Measurements from ENCODE around the gene ASS1.
"Not testable (repeated sequence)": the region's sequence is repeated elsewhere in the genome, so short reads cannot be mapped to it uniquely, and the experiment has no call there.

ASS1 gene

DNA sequence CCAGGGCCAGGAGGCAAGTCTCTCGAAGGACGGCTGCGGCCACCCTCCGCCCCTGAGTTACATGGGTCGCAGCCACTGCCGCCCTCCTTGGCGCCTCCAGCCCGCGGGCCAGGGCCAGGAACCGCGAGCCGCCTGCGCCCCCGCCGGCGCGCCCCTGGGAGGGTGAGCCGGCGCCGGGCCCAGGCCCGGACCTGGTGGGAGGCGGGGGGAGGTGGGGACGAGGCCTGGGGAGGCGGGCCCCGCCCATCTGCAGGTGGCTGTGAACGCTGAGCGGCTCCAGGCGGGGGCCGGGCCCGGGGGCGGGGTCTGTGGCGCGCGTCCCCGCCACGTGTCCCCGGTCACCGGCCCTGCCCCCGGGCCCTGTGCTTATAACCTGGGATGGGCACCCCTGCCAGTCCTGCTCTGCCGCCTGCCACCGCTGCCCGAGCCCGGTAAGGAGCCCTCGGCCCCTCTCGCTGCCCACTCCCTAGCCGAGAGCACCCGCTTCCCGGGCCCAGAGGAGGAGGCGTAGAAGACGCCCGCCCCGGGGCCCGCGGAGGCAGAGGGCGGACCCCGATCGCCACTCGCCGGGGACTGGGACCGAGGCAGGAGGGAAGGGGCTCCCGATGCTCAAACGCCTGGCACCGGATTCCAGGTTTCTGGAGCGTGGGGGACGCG is at the start of gene ASS1:
ASS1 (plus strand) TSS at position 397 of the 657 bp plus-strand sequence. CDS start 7,268 bp downstream, outside the sequence.
- H3K4me1 ChIP-seq, result peaks cover 56% of the 10 kb centered on the region
- no peaks in the 10 kb centered on the region for H3K36me3 ChIP-seq
- H3K27me3 ChIP-seq, result peaks cover 7% of the 10 kb centered on the region; the same call in 1 of the 2 replicates
- H3K9ac ChIP-seq, result peak within 1 kb of the TSS; percentile 85
- peak within 1 kb of the TSS; percentile 98 for H3K4me2 ChIP-seq
- peaks cover 16% of the 10 kb centered on the region for H3K9me3 ChIP-seq
- peak within 1 kb of the TSS; percentile 84 for H3K4me3 ChIP-seq
- H4K20me1 ChIP-seq, result no peaks in the 10 kb centered on the region
- peak within 1 kb of the TSS; percentile 83 for H3K27ac ChIP-seq
- TF ChIP-seq Cebpa-rat (IDR thresholded peaks at IDR 0.05), result no peak

DNA sequence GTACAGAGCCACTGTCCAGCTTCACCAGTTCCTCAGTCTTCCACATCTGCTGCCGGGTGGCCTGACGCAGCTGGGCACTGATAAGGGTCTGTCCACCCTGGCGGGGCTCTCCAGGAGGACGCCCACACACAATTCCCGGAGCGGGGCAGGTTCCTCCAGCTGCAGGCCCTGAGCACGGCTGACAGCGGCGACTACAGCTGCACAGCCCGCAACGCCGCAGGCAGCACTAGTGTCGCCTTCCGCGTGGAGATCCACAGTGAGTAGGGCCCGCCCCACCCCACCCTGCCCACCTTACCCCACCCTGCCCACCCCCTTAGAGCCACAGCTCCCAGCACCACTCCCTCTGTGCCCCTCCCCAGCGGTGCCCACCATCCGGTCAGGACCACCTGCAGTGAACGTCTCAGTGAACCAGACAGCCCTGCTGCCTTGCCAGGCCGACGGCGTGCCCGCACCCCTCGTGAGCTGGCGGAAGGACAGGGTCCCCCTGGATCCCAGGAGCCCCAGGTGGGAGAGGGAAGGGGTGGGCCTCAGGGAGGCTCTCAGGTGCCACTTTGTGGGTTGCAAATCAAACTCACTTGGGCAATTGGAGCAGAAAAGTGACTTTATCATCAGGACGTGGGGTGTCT is 48.8 kb upstream of the ASS1 start:
- Histone ChIP-seq H3K27me3 (no peaks in the 10 kb centered on the region), H3K4me2 (no peak overlapping the region), H4K20me1 (no peaks in the 10 kb centered on the region)

DNA sequence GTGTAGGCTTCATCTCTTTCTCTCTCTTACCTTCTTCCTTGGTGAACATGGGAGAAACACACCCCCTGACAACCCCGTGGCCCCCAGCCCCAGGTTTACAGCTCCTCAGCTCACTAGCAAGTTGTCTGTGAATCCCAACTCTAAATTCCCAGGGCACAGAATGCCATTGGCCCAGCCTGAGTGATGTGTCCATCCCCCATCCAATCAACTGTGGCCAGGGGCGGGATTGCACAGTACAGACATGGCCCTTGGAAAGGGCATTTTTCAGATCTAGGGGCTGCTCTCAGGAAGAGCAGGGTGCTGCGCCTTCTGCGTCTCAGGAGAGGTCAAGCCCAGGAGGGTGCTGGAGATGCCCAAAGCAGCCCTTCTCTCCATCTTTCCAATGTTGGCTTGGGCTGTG is 48.2 kb upstream of the ASS1 start:
- H3K4me2 ChIP-seq, result no peak overlapping the region
- no peaks in the 10 kb centered on the region for H3K27me3 ChIP-seq
- H3K4me3 ChIP-seq, result no peak overlapping the region
- H3K4me1 ChIP-seq, result no peaks in the 10 kb centered on the region
- no peaks in the 10 kb centered on the region for H3K9me3 ChIP-seq
- no peaks in the 10 kb centered on the region for H3K36me3 ChIP-seq
- H4K20me1 ChIP-seq, result no peaks in the 10 kb centered on the region
- H3K27ac ChIP-seq, result no peak overlapping the region
- no peak for TF ChIP-seq Cebpa-rat (IDR thresholded peaks at IDR 0.05)
- no peak overlapping the region for H3K9ac ChIP-seq

More for the DNA sequence above, 48.8 kb upstream of the ASS1 start:
- Histone ChIP-seq H3K4me1 (peaks cover 3% of the 10 kb centered on the region; the same call in 1 of the 2 replicates), H3K9ac (no peak overlapping the region), H3K36me3 (no peaks in the 10 kb centered on the region), H3K9me3 (no peaks in the 10 kb centered on the region), H3K4me3 (no peak overlapping the region), H3K27ac (no peak overlapping the region)
- no peak for TF ChIP-seq Cebpa-rat (IDR thresholded peaks at IDR 0.05)

DNA sequence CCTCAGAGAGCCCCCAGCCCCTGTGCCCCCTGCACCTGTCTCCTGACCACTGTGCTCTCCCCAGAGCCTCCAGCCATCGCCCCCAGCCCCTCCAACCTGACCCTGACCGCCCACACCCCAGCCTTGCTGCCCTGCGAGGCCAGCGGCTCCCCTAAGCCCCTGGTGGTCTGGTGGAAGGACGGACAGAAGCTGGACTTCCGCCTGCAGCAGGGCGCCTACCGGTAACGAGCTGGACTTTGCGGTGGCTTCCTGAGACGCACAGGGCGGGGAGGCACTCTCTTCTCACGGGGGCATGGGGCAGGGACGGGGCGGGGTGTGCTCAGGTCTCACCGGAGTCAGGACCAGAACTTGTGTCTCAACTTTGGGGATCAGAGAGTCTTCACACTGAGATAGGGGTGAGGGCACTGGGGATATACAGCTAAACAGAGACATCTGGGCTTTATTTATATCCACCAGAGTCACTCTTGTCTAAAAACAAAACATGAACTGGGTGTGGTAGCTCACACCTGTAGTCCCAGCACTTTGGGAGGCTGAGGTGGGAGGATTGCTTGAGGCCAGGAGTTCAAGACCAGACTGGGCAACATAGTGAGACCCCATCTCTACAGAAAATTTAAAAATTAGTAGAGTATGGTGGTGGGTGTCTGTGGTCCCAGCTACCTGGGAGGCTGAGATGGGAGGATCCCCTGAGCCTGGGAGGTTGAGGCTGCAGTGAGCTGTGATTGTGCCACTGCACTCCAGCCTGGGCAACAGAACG is 46.1 kb upstream of the ASS1 start:
- Histone ChIP-seq H3K27me3 (no peaks in the 10 kb centered on the region), H3K4me1 (peaks cover 10% of the 10 kb centered on the region; the same call in 1 of the 2 replicates), H3K4me3 (no peak overlapping the region), H3K9ac (no peak overlapping the region), H4K20me1 (no peaks in the 10 kb centered on the region), H3K9me3 (no peaks in the 10 kb centered on the region), H3K27ac (no peak overlapping the region), H3K4me2 (no peak overlapping the region), H3K36me3 (no peaks in the 10 kb centered on the region)
- TF ChIP-seq Cebpa-rat (IDR thresholded peaks at IDR 0.05), result no peak

DNA sequence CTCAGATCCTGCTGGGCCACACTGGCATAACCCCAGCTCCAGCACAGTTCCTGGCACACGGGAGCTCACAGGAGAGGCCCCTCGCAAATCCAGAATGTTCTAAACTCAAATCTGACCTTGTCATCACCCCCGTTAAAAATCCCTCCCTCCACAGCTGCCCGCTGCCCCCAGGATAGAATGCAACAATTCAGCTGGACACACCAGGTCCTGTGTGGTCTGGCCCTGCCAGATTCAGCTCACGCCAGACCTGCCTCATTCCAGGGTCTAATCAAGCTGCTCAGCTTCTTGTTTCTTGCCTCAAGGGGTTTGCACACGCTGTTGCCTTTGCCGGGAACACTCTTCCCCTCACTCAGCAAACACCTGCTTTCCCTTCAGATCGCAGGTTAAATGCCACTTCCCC is 45.0 kb upstream of the ASS1 start:
- Histone ChIP-seq H3K9ac (no peak overlapping the region), H3K27ac (no peak overlapping the region), H3K9me3 (no peaks in the 10 kb centered on the region), H3K4me1 (peaks cover 10% of the 10 kb centered on the region; the same call in 1 of the 2 replicates), H3K4me3 (no peak overlapping the region), H4K20me1 (no peaks in the 10 kb centered on the region), H3K36me3 (no peaks in the 10 kb centered on the region), H3K4me2 (no peak overlapping the region), H3K27me3 (no peaks in the 10 kb centered on the region)
- no peak for TF ChIP-seq Cebpa-rat (IDR thresholded peaks at IDR 0.05)

DNA sequence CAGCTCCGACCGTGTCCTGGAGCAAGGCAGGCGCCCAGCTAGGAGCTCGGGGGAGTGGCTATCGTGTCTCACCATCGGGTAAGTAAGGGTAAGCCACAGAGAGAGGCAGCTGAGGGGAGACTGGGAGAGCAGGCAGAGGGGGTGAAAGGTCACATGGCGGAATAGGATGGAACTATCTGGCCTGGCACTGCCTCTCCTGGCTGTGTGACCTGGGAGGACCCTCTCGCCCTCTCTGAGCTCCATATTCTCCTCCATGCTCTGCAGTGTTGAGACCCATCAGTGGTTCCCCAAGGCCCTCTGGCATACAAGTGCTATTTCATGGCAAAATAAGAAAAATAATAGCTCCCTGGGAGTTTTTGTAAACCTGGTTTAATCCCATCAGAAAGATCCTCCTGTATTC is 43.9 kb upstream of the ASS1 start:
- TF ChIP-seq Cebpa-rat (IDR thresholded peaks at IDR 0.05), result no peak
- Histone ChIP-seq H3K4me3 (no peak overlapping the region), H3K27ac (no peak overlapping the region), H3K4me1 (peaks cover 10% of the 10 kb centered on the region; the same call in 1 of the 2 replicates), H3K36me3 (no peaks in the 10 kb centered on the region), H3K4me2 (no peak overlapping the region), H3K27me3 (no peaks in the 10 kb centered on the region), H4K20me1 (no peaks in the 10 kb centered on the region), H3K9me3 (no peaks in the 10 kb centered on the region), H3K9ac (no peak overlapping the region)

DNA sequence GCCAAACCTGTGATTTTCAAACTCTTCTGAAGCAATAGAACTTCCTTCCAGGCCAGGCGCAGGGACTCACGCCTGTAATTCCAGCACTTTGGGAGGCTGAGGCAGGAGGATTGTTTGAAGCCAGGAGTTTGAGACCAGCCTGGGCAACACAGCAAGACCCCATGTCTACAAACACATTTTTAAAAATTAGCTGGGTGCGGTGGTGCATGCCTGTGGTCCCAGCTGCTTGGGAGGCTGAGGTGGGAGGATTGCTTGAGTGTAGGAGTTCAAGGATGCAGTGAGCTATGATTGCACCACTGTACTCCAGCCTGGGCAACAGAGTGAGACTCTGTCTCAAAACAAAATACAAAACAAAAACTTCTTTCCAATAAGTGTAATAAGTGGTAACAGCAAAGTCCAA is 43.0 kb upstream of the ASS1 start:
- H3K27me3 ChIP-seq, H3K27ac ChIP-seq, H3K4me1 ChIP-seq, H4K20me1 ChIP-seq, H3K9me3 ChIP-seq, H3K4me2 ChIP-seq, H3K9ac ChIP-seq, H3K4me3 ChIP-seq, H3K36me3 ChIP-seq: not testable (repeated sequence)

DNA sequence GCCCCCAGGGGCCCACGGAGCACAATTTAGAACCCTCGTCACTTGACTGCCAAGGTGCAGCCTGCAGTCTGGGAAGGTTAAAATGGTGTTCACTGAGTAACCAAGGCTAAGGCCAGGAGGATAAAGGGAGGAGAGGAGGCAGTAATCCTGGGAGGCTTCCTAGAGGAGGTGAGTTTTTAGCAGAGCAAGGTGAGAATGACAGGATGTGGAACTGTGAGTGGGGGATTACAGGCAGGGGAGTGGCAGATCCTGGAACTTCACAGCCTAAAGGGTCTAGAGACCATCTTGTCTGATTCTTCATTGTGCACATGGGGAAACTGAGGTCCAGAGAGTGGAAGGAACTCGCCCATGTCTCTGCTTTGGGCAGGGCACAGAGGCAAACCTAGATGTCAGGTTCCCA is 42.5 kb upstream of the ASS1 start:
- no peaks in the 10 kb centered on the region for H3K27me3 ChIP-seq
- TF ChIP-seq Cebpa-rat (IDR thresholded peaks at IDR 0.05), result no peak
- no peak overlapping the region for H3K9ac ChIP-seq
- H3K27ac ChIP-seq, result no peak overlapping the region
- no peak overlapping the region for H3K4me3 ChIP-seq
- H3K36me3 ChIP-seq, result no peaks in the 10 kb centered on the region
- no peak overlapping the region for H3K4me2 ChIP-seq
- no peaks in the 10 kb centered on the region for H3K9me3 ChIP-seq
- H3K4me1 ChIP-seq, result peaks cover 10% of the 10 kb centered on the region; the same call in 1 of the 2 replicates
- H4K20me1 ChIP-seq, result no peaks in the 10 kb centered on the region

DNA sequence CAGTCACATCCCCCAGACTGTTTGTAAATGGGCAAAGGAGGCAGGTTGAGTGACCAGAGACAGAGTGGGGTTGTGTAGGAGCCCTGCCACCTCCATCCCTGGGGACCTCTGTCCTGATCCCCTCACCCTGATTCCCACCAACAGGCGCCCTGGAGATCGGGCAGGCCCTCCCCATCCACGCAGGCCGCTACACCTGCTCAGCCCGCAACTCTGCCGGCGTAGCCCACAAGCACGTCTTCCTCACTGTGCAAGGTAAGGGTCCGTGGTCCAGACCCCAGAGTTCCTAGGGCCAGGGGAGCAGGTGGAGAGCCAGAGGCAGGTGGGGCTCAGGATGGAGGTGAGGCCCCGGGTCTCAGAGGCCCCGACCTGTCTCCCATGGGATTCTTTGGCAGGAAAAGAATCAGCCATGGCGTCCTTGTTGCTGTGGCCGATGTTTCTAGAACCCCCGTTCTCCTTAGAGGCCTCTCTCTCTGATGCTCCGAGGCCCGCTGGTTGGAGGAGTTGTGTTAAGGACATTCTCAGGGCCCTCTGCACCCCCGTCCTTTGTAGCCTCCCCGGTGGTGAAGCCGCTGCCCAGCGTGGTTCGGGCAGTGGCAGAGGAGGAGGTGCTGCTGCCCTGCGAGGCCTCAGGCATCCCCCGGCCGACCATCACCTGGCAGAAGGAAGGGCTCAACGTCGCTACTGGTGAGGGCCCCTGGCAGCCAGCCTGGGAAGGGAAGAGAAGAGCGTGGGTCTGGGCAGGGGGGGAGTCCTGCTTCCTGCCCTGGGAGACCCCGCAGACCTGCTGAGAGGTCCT is 41.9 kb upstream of the ASS1 start:
- no peaks in the 10 kb centered on the region for H3K9me3 ChIP-seq
- H3K9ac ChIP-seq, result no peak overlapping the region
- peaks cover 10% of the 10 kb centered on the region; the same call in 1 of the 2 replicates for H3K4me1 ChIP-seq
- H3K36me3 ChIP-seq, result no peaks in the 10 kb centered on the region
- no peak for TF ChIP-seq Cebpa-rat (IDR thresholded peaks at IDR 0.05)
- H3K27ac ChIP-seq, result no peak overlapping the region
- no peaks in the 10 kb centered on the region for H4K20me1 ChIP-seq
- no peak overlapping the region for H3K4me2 ChIP-seq
- H3K4me3 ChIP-seq, result no peak overlapping the region
- H3K27me3 ChIP-seq, result no peaks in the 10 kb centered on the region
